ENCODE measurements around the gene RHOT2.

- TF ChIP-seq JUN (IDR thresholded peaks at IDR 0.05; ENCODE audit: low read depth, low read length) (no peak), USF2 (IDR thresholded peaks at IDR 0.05; ENCODE audit: low read length) (no peak), SRF (IDR thresholded peaks at IDR 0.05; ENCODE audit: low read depth, low read length) (no peak), NRF1 (IDR thresholded peaks at IDR 0.05; ENCODE audit: low read depth, low read length) (no peak), POLR2A (IDR thresholded peaks at IDR 0.05; ENCODE audit: control extremely low read depth in 1 of 2, low read depth in 2 of 2, low read length in 2 of 2) (no peak)
- TF ChIP-seq, protein P1, sequence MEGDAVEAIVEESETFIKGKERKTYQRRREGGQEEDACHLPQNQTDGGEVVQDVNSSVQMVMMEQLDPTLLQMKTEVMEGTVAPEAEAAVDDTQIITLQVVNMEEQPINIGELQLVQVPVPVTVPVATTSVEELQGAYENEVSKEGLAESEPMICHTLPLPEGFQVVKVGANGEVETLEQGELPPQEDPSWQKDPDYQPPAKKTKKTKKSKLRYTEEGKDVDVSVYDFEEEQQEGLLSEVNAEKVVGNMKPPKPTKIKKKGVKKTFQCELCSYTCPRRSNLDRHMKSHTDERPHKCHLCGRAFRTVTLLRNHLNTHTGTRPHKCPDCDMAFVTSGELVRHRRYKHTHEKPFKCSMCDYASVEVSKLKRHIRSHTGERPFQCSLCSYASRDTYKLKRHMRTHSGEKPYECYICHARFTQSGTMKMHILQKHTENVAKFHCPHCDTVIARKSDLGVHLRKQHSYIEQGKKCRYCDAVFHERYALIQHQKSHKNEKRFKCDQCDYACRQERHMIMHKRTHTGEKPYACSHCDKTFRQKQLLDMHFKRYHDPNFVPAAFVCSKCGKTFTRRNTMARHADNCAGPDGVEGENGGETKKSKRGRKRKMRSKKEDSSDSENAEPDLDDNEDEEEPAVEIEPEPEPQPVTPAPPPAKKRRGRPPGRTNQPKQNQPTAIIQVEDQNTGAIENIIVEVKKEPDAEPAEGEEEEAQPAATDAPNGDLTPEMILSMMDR (IDR thresholded peaks at IDR 0.05; ENCODE audit: control extremely low read depth in 1 of 3, insufficient read depth in 1 of 3, low read depth in 1 of 3, low read length in 3 of 3), result no peak
Measured at GRCh38 chr16:638836-639235, 29.1 kb upstream of the RHOT2 start.

Data from H1 (cell line).